Keratinocyte (primary cell): ENCODE results near the gene ATOX1. TPM values are rescaled to one million over a fixed set of nuclear protein-coding genes. Genes with fewer than 3 reads are reported as not detected.

Experiments used
- DNase-seq: peaks from one replicate; pipeline ENCODE4 v3.0.0-alpha.2; 2011; ENCODE audit warnings: low read depth, missing footprints, low spot score
- FAIRE-seq: peaks from 2 replicates; lab custom pipeline; 2011; peaks lifted over from hg19 to GRCh38; lab: Jason Lieb, UNC
- H2AFZ ChIP-seq: 2 replicates; pipeline ENCODE4 v1.6.0; 2012; ENCODE audit warnings: low read length, control low read depth, inconsistent platforms; ENCODE audit not compliant: control insufficient read depth
- H3K27ac ChIP-seq: 2 replicates; pipeline ENCODE4 v1.5.1; 2011; ENCODE audit warnings: low read length; ENCODE audit not compliant: control insufficient read depth, insufficient read depth
- H3K27me3 ChIP-seq: 3 replicates; pipeline ENCODE4 v1.6.0; 2011; ENCODE audit warnings: low read length; ENCODE audit not compliant: control insufficient read depth, insufficient read depth; ENCODE audit errors: extremely low read depth
- H3K36me3 ChIP-seq, 2 experiments: 2 replicates in 1 of 2; 3 replicates in 1 of 2; pipeline ENCODE4 v1.5.1; 2011; ENCODE audit warnings: low read length in 2 of 2, mild to moderate bottlenecking in 1 of 2; ENCODE audit not compliant: control insufficient read depth in 2 of 2, insufficient read depth in 2 of 2; ENCODE audit errors: extremely low read depth in 1 of 2
- H3K4me1 ChIP-seq: 3 replicates; pipeline ENCODE4 v1.5.1; 2011; ENCODE audit warnings: low read length; ENCODE audit not compliant: control insufficient read depth, insufficient read depth; ENCODE audit errors: extremely low read depth
- H3K4me2 ChIP-seq: 3 replicates; pipeline ENCODE4 v1.6.0; 2011; ENCODE audit warnings: low read depth, low read length; ENCODE audit not compliant: control insufficient read depth, insufficient read depth; ENCODE audit errors: extremely low read depth
- H3K4me3 ChIP-seq, 3 experiments: fragments of 200-600 bp in 1 of 3; sonication (generic) in 1 of 3; 2 replicates in 2 of 3; 3 replicates in 1 of 3; pipeline ENCODE4 v1.5.1; 2011 to 2016; ENCODE audit warnings: low read length in 3 of 3, mild to moderate bottlenecking in 3 of 3, control low read depth in 2 of 3, inconsistent platforms in 1 of 3, low read depth in 1 of 3, mixed read lengths in 1 of 3, mixed run types in 1 of 3, moderate library complexity in 1 of 3; ENCODE audit not compliant: control insufficient read depth in 2 of 3, insufficient read depth in 2 of 3; ENCODE audit errors: extremely low read depth in 1 of 3
- H3K79me2 ChIP-seq: 2 replicates; pipeline ENCODE4 v1.6.0; 2012; ENCODE audit warnings: low read length; ENCODE audit not compliant: control insufficient read depth, insufficient read depth
- H3K9ac ChIP-seq: 3 replicates; pipeline ENCODE4 v1.6.0; 2011; ENCODE audit warnings: low read length; ENCODE audit not compliant: control insufficient read depth, insufficient read depth; ENCODE audit errors: extremely low read depth
- H3K9me1 ChIP-seq: 3 replicates; pipeline ENCODE4 v1.6.0; 2011; ENCODE audit warnings: low read length; ENCODE audit not compliant: control insufficient read depth, insufficient read depth; ENCODE audit errors: extremely low read depth
- H3K9me3 ChIP-seq: 2 replicates; pipeline ENCODE4 v1.5.1; 2012; ENCODE audit warnings: low read depth, low read length; ENCODE audit not compliant: control insufficient read depth
- H4K20me1 ChIP-seq: 3 replicates; pipeline ENCODE4 v1.6.0; 2011; ENCODE audit warnings: low read length; ENCODE audit not compliant: control insufficient read depth, insufficient read depth; ENCODE audit errors: extremely low read depth
- EZH2 ChIP-seq: IDR thresholded peaks from one replicate; pipeline ENCODE4 v1.6.1; 2012; ENCODE audit warnings: inconsistent platforms, mild to moderate bottlenecking, low read length, moderate library complexity
- dilution Hi-C: fragments of 300-500 bp; cut with MboI; formaldehyde crosslinking; loops from one replicate; pipeline ENCODE4 v1.7.0; 2020; ENCODE audit warnings: low sequenced_read_pairs; ENCODE audit not compliant: extremely low pct_ligation_motif_present
- polyA plus RNA-seq, 5 experiments: library from polyadenylated mRNA; depleted of rRNA in 3 of 5; stranded (reverse) in 3 of 5; stranded (forward) in 1 of 5; unstranded in 1 of 5; fragments of >200 nt; gene quantifications; 1 replicate in 1 of 5; 2 replicates in 3 of 5; 3 replicates in 1 of 5; pipeline versions ENCODE4 v1.2.1 to v1.2.3, GENCODE V29; 2011 to 2012; ENCODE audit warnings: missing spikeins in 2 of 5, low read depth in 1 of 5, low replicate concordance in 1 of 5
- TF ChIP-seq, protein P1 (sequence below), 3 experiments: IDR thresholded peaks in 1 of 3; conservative IDR thresholded peaks in 1 of 3; optimal IDR thresholded peaks in 1 of 3; 2 replicates in 2 of 3; 3 replicates in 1 of 3; pipeline versions ENCODE3 to v1.5.1; 2011; ENCODE audit warnings: low read length in 3 of 3, mild to moderate bottlenecking in 3 of 3, moderate library complexity in 2 of 3, control low read depth in 1 of 3, inconsistent platforms in 1 of 3; ENCODE audit not compliant: insufficient read depth in 2 of 3; ENCODE audit errors: extremely low read depth in 1 of 3

The ATOX1 gene
- polyA plus RNA-seq, 1 donor (not counting 4 experiments of a cell fraction or from before 2014, with no cell fraction given): 173 TPM

- Histone ChIP-seq H3K9ac (no peak overlapping the region), H3K79me2 (peaks cover 68% of the 10 kb centered on the region)
- FAIRE-seq: no peak
Measured at GRCh38 chr5:151798674-151799073, 40.2 kb upstream of the ATOX1 start.

DNA sequence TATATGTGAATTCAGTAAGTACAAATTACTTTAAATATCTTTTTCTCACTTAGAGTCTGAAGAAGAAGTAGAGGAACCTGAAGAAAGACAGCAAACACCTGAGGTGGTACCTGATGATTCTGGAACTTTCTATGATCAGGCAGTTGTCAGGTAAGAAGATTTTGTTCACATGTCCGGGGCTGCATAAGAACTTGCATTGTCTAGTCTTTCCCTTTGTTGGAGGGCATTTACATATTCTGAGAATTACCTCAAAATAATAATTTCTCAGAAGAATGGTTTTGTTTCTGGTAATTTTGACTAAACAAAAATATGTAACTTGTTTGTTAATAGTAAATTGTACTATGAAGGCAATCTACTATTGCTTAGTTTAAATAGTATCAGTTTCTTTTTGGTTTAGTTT lies 37.0 kb upstream of the ATOX1 start:
- Histone ChIP-seq H3K4me3 (no peak overlapping the region), H3K27me3 (no peaks in the 10 kb centered on the region), H3K27ac (no peak overlapping the region), H3K4me2 (no peak overlapping the region), H3K9ac (no peak overlapping the region), H3K9me1 (peaks cover 2% of the 10 kb centered on the region), H3K36me3 (peaks cover 25 to 61% of the 10 kb centered on the region in 2 experiments), H4K20me1 (peaks cover 15% of the 10 kb centered on the region), H3K9me3 (no peaks in the 10 kb centered on the region), H2AFZ (no peak overlapping the region), H3K79me2 (peaks cover 85% of the 10 kb centered on the region), H3K4me1 (no peaks in the 10 kb centered on the region)
- no peak for TF ChIP-seq EZH2
- TF ChIP-seq, protein P1, sequence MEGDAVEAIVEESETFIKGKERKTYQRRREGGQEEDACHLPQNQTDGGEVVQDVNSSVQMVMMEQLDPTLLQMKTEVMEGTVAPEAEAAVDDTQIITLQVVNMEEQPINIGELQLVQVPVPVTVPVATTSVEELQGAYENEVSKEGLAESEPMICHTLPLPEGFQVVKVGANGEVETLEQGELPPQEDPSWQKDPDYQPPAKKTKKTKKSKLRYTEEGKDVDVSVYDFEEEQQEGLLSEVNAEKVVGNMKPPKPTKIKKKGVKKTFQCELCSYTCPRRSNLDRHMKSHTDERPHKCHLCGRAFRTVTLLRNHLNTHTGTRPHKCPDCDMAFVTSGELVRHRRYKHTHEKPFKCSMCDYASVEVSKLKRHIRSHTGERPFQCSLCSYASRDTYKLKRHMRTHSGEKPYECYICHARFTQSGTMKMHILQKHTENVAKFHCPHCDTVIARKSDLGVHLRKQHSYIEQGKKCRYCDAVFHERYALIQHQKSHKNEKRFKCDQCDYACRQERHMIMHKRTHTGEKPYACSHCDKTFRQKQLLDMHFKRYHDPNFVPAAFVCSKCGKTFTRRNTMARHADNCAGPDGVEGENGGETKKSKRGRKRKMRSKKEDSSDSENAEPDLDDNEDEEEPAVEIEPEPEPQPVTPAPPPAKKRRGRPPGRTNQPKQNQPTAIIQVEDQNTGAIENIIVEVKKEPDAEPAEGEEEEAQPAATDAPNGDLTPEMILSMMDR (optimal IDR thresholded peaks at IDR 0.05 in 1 of 3, IDR thresholded peaks at IDR 0.05 in 1 of 3, conservative IDR thresholded peaks at IDR 0.05 in 1 of 3; ENCODE audit: extremely low read depth in 1 of 3, insufficient read depth in 2 of 3, low read length in 3 of 3): no peak
- no peak for DNase-seq
- FAIRE-seq: no peak
- dilution Hi-C loops: no loop called here

More at GRCh38 chr5:151798674-151799073, 40.2 kb upstream of the ATOX1 start:
- H3K4me1 ChIP-seq: no peaks in the 10 kb centered on the region
- no peaks in the 10 kb centered on the region for H3K27me3 ChIP-seq
- H3K36me3 ChIP-seq: peaks cover 26 to 55% of the 10 kb centered on the region in 2 experiments
- no peaks in the 10 kb centered on the region for H3K9me3 ChIP-seq
- dilution Hi-C loops: no loop called here
- H3K4me3 ChIP-seq: no peak overlapping the region
- TF ChIP-seq EZH2: no peak
- TF ChIP-seq, protein P1 (optimal IDR thresholded peaks at IDR 0.05 in 1 of 3, IDR thresholded peaks at IDR 0.05 in 1 of 3, conservative IDR thresholded peaks at IDR 0.05 in 1 of 3; ENCODE audit: extremely low read depth in 1 of 3, insufficient read depth in 2 of 3, low read length in 3 of 3): no peak
- H3K27ac ChIP-seq: no peak overlapping the region
- peaks cover 2% of the 10 kb centered on the region for H3K9me1 ChIP-seq
- no peak overlapping the region for H2AFZ ChIP-seq
- peaks cover 12% of the 10 kb centered on the region for H4K20me1 ChIP-seq
- no peak overlapping the region for H3K4me2 ChIP-seq
- no peak for DNase-seq
